CD8-positive, alpha-beta memory T cell (primary cell): ENCODE measurements around the gene APOA5. TPM values are rescaled to one million over a fixed set of nuclear protein-coding genes. Genes with fewer than 3 reads are reported as not detected.
A peak's percentile ranks its signal among the peaks of the same experiment; 100 is the strongest.
"Not testable (repeated sequence)": the region's sequence is repeated elsewhere in the genome, so short reads cannot be mapped to it uniquely, and the experiment has no call there.

Experiments used
- CTCF ChIA-PET: fragments of 350-600 bp; sonication (Branson Sonifier 250); formaldehyde crosslinking; loops from one replicate; lab custom pipeline; 2021; ENCODE audit warnings: antibody characterized with exemption; lab: Charles Lee
- POLR2A ChIA-PET: fragments of 350-600 bp; sonication (Branson Sonifier 250); formaldehyde crosslinking; loops from one replicate; lab custom pipeline; 2021; ENCODE audit warnings: antibody characterized with exemption; lab: Charles Lee
- DNase-seq, 5 donors: peaks; one replicate each; pipeline versions ENCODE4 v3.0.0 to v3.0.0-alpha.2; 2020 to 2022; ENCODE audit warnings: mixed read lengths in 1 of 5
- H3K27ac ChIP-seq: one replicate; pipeline ENCODE4 v1.7.0; 2013; ENCODE audit warnings: low read depth, mild to moderate bottlenecking, low read length, moderate library complexity
- H3K27me3 ChIP-seq: 2 replicates; pipeline ENCODE4 v1.7.0; 2013; ENCODE audit warnings: low read length, mild to moderate bottlenecking; ENCODE audit not compliant: insufficient read depth, poor library complexity, severe bottlenecking
- H3K36me3 ChIP-seq: 2 replicates; pipeline ENCODE4 v1.7.0; 2013; ENCODE audit warnings: mild to moderate bottlenecking, low read length, moderate library complexity; ENCODE audit not compliant: insufficient read depth
- H3K4me1 ChIP-seq: 2 replicates; pipeline ENCODE4 v1.7.0; 2013; ENCODE audit warnings: mild to moderate bottlenecking, low read length, moderate library complexity; ENCODE audit not compliant: insufficient read depth
- H3K4me3 ChIP-seq: 2 replicates; pipeline ENCODE4 v1.7.0; 2013; ENCODE audit warnings: mild to moderate bottlenecking, low read length
- H3K9me3 ChIP-seq: 2 replicates; pipeline ENCODE4 v1.7.0; 2013; ENCODE audit warnings: mild to moderate bottlenecking, low read length
- H3K27ac Mint-ChIP-seq, 8 donors: one replicate each; pipeline ENCODE4 v1.8.0; 2020 to 2021; ENCODE audit warnings: mixed read lengths in 8 of 8, mild to moderate bottlenecking in 6 of 8, inconsistent platforms in 3 of 8, moderate library complexity in 3 of 8
- H3K27me3 Mint-ChIP-seq, 2 donors: one replicate each; pipeline ENCODE4 v1.8.0; 2020 to 2021; ENCODE audit warnings: mixed read lengths in 2 of 2, mild to moderate bottlenecking in 1 of 2, moderate library complexity in 1 of 2
- H3K36me3 Mint-ChIP-seq, 3 donors: one replicate each; pipeline ENCODE4 v1.8.0; 2020 to 2021; ENCODE audit warnings: mixed read lengths in 3 of 3, inconsistent platforms in 1 of 3, mild to moderate bottlenecking in 1 of 3
- H3K4me1 Mint-ChIP-seq, 3 donors: one replicate each; pipeline ENCODE4 v1.8.0; 2020 to 2021; ENCODE audit warnings: mixed read lengths in 3 of 3, inconsistent platforms in 1 of 3, mild to moderate bottlenecking in 1 of 3
- H3K4me3 Mint-ChIP-seq, 7 donors: one replicate each; pipeline ENCODE4 v1.8.0; 2020 to 2021; ENCODE audit warnings: mixed read lengths in 7 of 7, mild to moderate bottlenecking in 6 of 7, moderate library complexity in 4 of 7, inconsistent platforms in 2 of 7
- H3K9me3 Mint-ChIP-seq, 5 donors: one replicate each; pipeline ENCODE4 v1.8.0; 2020 to 2022; ENCODE audit warnings: mixed read lengths in 5 of 5, mild to moderate bottlenecking in 3 of 5, moderate library complexity in 2 of 5, inconsistent platforms in 1 of 5
- polyA plus RNA-seq: library from polyadenylated mRNA; unstranded; fragments of 300-500 nt; fragmentation: Illumina TruSeq; gene quantifications from one replicate; pipeline ENCODE4 v1.2.3, GENCODE V29; 2021
- total RNA-seq, 2 experiments: library from RNA; stranded (reverse); gene quantifications; one replicate each; pipeline ENCODE4 v1.2.3, GENCODE V29; 2021

Gene APOA5
- total and polyA plus RNA-seq, 3 experiments from 2014 or later, result not detected

DNA sequence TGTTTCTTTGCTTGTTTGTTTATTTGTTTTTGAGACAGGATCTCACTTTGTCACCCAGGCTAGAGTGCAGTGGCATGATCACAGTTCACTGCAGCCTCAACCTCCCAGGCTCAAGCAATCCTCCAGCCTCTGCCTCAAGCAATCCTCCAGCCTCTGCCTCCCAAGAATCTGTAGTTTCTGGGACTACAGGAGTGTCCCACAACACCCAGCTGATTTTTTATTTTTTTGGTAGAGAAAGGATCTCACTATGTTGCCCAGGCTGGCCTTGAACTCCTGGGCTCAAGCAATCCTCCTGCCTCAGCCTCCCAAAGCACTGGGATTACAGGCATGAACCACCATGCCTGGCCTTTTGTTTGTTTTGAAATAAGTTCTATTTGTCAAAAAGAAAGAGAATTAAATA, 10.0 kb upstream of the APOA5 start:
- H3K27me3 ChIP-seq, H3K27ac ChIP-seq, H3K27ac Mint-ChIP-seq, H3K4me1 ChIP-seq, POLR2A ChIA-PET, CTCF ChIA-PET, H3K9me3 ChIP-seq, H3K36me3 ChIP-seq, DNase-seq, H3K4me1 Mint-ChIP-seq, H3K4me3 ChIP-seq, H3K9me3 Mint-ChIP-seq, H3K36me3 Mint-ChIP-seq, H3K4me3 Mint-ChIP-seq: not testable (repeated sequence)
- peaks cover 3 to 35% of the 10 kb centered on the region in 2 donors for H3K27me3 Mint-ChIP-seq

DNA sequence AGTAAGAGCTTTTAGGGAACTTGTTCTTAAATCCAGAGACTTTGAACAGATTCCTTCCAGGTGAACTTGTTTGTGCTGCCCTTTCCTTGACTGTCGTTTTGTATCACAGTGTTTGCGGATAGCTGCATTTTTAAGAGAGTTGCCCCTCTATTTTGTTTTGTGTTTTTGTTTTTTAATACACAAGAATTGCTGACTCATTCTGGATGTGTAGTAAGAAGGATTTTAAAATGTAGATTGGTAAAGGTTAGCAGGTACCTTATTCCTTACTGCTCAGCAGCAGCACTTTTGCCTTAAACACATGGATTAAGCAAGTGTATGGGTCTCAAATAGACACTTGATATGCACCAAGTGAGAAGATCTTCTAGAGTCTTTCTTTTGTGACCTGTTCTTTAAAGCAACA, 8.9 kb upstream of the APOA5 start:
- peaks cover 3 to 35% of the 10 kb centered on the region in 2 donors for H3K27me3 Mint-ChIP-seq
- H3K36me3 ChIP-seq, result no peaks in the 10 kb centered on the region
- H3K9me3 ChIP-seq, result no peaks in the 10 kb centered on the region
- no peaks in the 10 kb centered on the region for H3K27me3 ChIP-seq
- H3K4me1 Mint-ChIP-seq, result no peaks in the 10 kb centered on the region
- ChIA-PET CTCF (interaction anchor here (1.8 to 2.0 kb wide), 2 partner anchors 9 to 35 kb away, joined by 5 to 7 read pairs; partner anchors contain the start of gene APOA5), POLR2A (no interaction called here)
- no peak for DNase-seq
- no peaks in the 10 kb centered on the region for H3K9me3 Mint-ChIP-seq
- H3K36me3 Mint-ChIP-seq, result peaks cover 0 to 1% (median 0%) of the 10 kb centered on the region in 3 donors
- no peak overlapping the region for H3K27ac Mint-ChIP-seq
- no peak overlapping the region for H3K27ac ChIP-seq
- no peaks in the 10 kb centered on the region for H3K4me1 ChIP-seq
- no peak overlapping the region for H3K4me3 ChIP-seq
- H3K4me3 Mint-ChIP-seq, result no peak overlapping the region

- Histone ChIP-seq H3K9me3 (no peaks in the 10 kb centered on the region), H3K4me1 (no peaks in the 10 kb centered on the region), H3K27me3 (no peaks in the 10 kb centered on the region), H3K36me3 (no peaks in the 10 kb centered on the region), H3K27ac (no peak overlapping the region), H3K4me3 (no peak overlapping the region)
- Mint-ChIP-seq H3K27me3 (peaks cover 4 to 32% of the 10 kb centered on the region in 2 donors), H3K4me1 (no peaks in the 10 kb centered on the region), H3K9me3 (no peaks in the 10 kb centered on the region), H3K27ac (no peak overlapping the region), H3K4me3 (no peak overlapping the region), H3K36me3 (peaks cover 0 to 1% (median 0%) of the 10 kb centered on the region in 3 donors)
- CTCF ChIA-PET, result no interaction called here
- no peak for DNase-seq
- POLR2A ChIA-PET, result interaction anchor here (0.7 kb wide), 1 partner anchor 42 kb away, joined by 3 read pairs; no protein-coding TSS in a partner anchor
Measured at GRCh38 chr11:116798368-116798767, 6.7 kb upstream of the APOA5 start.

DNA sequence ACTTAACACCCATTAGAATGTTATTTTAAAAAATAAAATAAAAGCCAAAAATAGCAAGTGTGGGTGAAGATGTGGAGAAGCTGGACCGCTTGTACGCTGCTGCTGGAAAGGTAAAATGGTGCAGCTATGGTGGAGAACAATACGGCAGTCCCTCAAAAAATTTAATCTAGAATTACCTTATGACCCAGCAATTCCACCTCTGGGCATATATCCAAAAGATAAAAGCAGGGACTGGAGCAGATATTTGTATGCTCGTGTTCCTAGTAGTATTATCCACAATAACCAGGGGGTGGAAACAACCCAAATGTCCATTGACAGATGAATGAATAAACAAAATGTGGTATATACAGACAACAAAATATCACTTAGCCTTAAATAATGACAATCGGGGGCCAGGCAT, 6.1 kb upstream of the APOA5 start:
- CTCF ChIA-PET, result no interaction called here
- Mint-ChIP-seq H3K4me3 (no peak overlapping the region), H3K27me3 (peaks cover 4 to 31% of the 10 kb centered on the region in 2 donors), H3K9me3 (no peaks in the 10 kb centered on the region), H3K27ac (peak overlapping the region in 1 of 8 donors; percentile 26), H3K4me1 (peaks cover 0 to 1% (median 0%) of the 10 kb centered on the region in 3 donors), H3K36me3 (peaks cover 0 to 1% (median 0%) of the 10 kb centered on the region in 3 donors)
- no peaks in the 10 kb centered on the region for H3K27me3 ChIP-seq
- no peaks in the 10 kb centered on the region for H3K36me3 ChIP-seq
- no peak overlapping the region for H3K4me3 ChIP-seq
- H3K9me3 ChIP-seq, result no peaks in the 10 kb centered on the region
- no peaks in the 10 kb centered on the region for H3K4me1 ChIP-seq
- POLR2A ChIA-PET, result interaction anchor here (0.7 kb wide), 1 partner anchor 42 kb away, joined by 3 read pairs; no protein-coding TSS in a partner anchor
- no peak overlapping the region for H3K27ac ChIP-seq
- DNase-seq, result no peak

DNA sequence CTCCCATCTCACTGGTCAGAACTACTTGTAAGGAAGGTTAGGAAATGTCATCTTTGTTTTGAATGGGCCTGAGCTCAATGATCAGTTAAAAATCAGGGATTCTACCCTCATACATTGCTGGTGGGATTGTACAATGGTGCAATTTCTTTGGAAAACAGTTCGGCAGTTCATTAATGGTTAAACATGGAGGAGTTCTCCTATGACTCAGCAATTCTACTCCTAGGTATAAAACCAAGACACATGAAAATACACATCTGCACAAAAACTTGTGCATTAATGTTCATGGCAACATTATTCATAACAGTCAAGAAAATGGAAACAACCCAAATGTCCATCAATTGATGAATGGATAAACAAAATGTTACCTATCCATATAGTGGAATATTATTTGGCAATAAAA, 4.9 kb upstream of the APOA5 start:
- H3K4me1 ChIP-seq, result peaks cover 2% of the 10 kb centered on the region
- no peak overlapping the region for H3K27ac ChIP-seq
- H3K36me3 ChIP-seq, result no peaks in the 10 kb centered on the region
- H3K9me3 ChIP-seq, result no peaks in the 10 kb centered on the region
- no peak overlapping the region for H3K4me3 Mint-ChIP-seq
- H3K4me3 ChIP-seq, result no peak overlapping the region
- POLR2A ChIA-PET, result no interaction called here
- H3K9me3 Mint-ChIP-seq, result no peaks in the 10 kb centered on the region
- H3K27ac Mint-ChIP-seq, result no peak overlapping the region
- DNase-seq, result no peak
- peaks cover 0 to 1% (median 0%) of the 10 kb centered on the region in 3 donors for H3K36me3 Mint-ChIP-seq
- H3K27me3 Mint-ChIP-seq, result peaks cover 4 to 24% of the 10 kb centered on the region in 2 donors
- H3K27me3 ChIP-seq, result no peaks in the 10 kb centered on the region
- CTCF ChIA-PET, result interaction anchor here (1.5 kb wide), 1 partner anchor 40 kb away, joined by 7 read pairs; no protein-coding TSS in a partner anchor
- peaks cover 0 to 1% (median 0%) of the 10 kb centered on the region in 3 donors for H3K4me1 Mint-ChIP-seq

DNA sequence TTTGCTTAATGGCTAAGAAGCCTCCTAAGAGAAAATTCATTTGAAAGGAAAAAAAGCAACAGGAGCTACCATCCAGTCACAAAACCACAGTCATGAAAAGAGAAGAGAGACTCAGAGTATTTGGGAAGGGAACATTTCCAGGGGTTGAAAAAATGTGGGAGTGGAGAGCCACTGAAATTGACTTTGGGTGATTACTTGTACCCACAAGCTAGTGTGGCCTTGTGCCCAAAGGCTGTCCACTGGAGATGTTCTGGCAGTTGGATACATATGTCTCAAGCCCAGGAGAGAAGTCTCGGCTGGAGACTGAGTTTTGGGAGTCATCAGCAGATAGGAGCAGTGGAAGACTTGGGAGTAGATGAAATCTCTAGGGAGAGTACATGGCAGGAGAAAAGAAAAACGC, 3.2 kb upstream of the APOA5 start:
- Mint-ChIP-seq H3K9me3 (no peaks in the 10 kb centered on the region), H3K36me3 (no peaks in the 10 kb centered on the region), H3K4me1 (peaks cover 7 to 9% (median 7%) of the 10 kb centered on the region in 3 donors), H3K4me3 (no peak overlapping the region), H3K27me3 (peaks cover 1 to 12% of the 10 kb centered on the region in 2 donors), H3K27ac (peak overlapping the region in 1 of 8 donors; percentile 48)
- H3K27ac ChIP-seq, result no peak overlapping the region
- no peaks in the 10 kb centered on the region for H3K27me3 ChIP-seq
- no peak overlapping the region for H3K4me3 ChIP-seq
- ChIA-PET POLR2A (interaction anchor here (2.4 kb wide), 1 partner anchor 41 kb away, joined by 7 read pairs; no protein-coding TSS in a partner anchor), CTCF (interaction anchor here (1.8 kb wide), 1 partner anchor 85 kb away, joined by 4 read pairs; no protein-coding TSS in a partner anchor)
- peaks cover 9% of the 10 kb centered on the region for H3K4me1 ChIP-seq
- H3K36me3 ChIP-seq, result no peaks in the 10 kb centered on the region
- H3K9me3 ChIP-seq, result no peaks in the 10 kb centered on the region
- DNase-seq, result no peak

DNA sequence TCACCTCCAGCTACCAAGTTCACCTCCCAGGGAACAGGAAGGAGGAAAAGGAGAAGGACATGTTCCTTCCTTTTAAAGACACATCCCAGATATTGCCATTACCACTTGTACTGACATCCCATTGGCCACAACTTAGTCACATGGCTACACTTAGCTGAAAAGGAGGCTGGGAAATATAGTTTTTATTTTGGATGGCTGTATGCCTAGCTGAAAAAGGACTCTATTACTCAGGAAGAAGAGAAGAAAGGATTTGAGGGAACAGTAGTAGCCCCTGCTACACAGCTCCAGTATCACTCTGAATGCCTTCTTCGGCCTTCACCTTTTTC, 2.1 kb upstream of the APOA5 start:
- Mint-ChIP-seq H3K36me3 (no peaks in the 10 kb centered on the region), H3K27ac (no peak overlapping the region), H3K27me3 (peaks cover 1% of the 10 kb centered on the region in 2 donors), H3K4me1 (peaks cover 8 to 15% (median 11%) of the 10 kb centered on the region in 3 donors), H3K4me3 (no peak overlapping the region), H3K9me3 (no peaks in the 10 kb centered on the region)
- H3K4me3 ChIP-seq, result no peak overlapping the region
- no peaks in the 10 kb centered on the region for H3K27me3 ChIP-seq
- DNase-seq, result no peak
- H3K27ac ChIP-seq, result no peak overlapping the region
- POLR2A ChIA-PET, result interaction anchor here (2.4 kb wide), 1 partner anchor 42 kb away, joined by 7 read pairs; no protein-coding TSS in a partner anchor
- H3K9me3 ChIP-seq, result no peaks in the 10 kb centered on the region
- CTCF ChIA-PET, result interaction anchor here (1.1 to 8.4 kb wide), 4 partner anchors 41 to 314 kb away, joined by 3 to 99 read pairs (median 6); no protein-coding TSS in a partner anchor
- no peaks in the 10 kb centered on the region for H3K36me3 ChIP-seq
- peaks cover 9% of the 10 kb centered on the region for H3K4me1 ChIP-seq

GRCh38 chr11:116792869-116793771, 1.4 kb upstream of the APOA5 start:
- Histone ChIP-seq H3K27ac (no peak overlapping the region), H3K4me3 (no peak overlapping the region), H3K9me3 (no peaks in the 10 kb centered on the region), H3K36me3 (no peaks in the 10 kb centered on the region), H3K4me1 (peaks cover 15% of the 10 kb centered on the region), H3K27me3 (no peaks in the 10 kb centered on the region)
- peaks cover 0 to 1% of the 10 kb centered on the region in 2 donors for H3K27me3 Mint-ChIP-seq
- POLR2A ChIA-PET, result interaction anchor here (2.4 kb wide), 1 partner anchor 43 kb away, joined by 7 read pairs; no protein-coding TSS in a partner anchor
- no peaks in the 10 kb centered on the region for H3K9me3 Mint-ChIP-seq
- no peaks in the 10 kb centered on the region for H3K36me3 Mint-ChIP-seq
- peak overlapping the region in 1 of 7 donors; percentile 5 for H3K4me3 Mint-ChIP-seq
- DNase-seq, result no peak
- H3K4me1 Mint-ChIP-seq, result peaks cover 14 to 22% (median 16%) of the 10 kb centered on the region in 3 donors
- CTCF ChIA-PET, result interaction anchor here (1.1 to 8.4 kb wide), 8 partner anchors 40 to 314 kb away, joined by 3 to 101 read pairs (median 6); partner anchors contain the start of genes APOA1 and APOC3
- H3K27ac Mint-ChIP-seq, result peak overlapping the region in 2 of 8 donors; percentile 4 to 48
